Pulmonary artery endothelial cell (primary cell): ENCODE results near the gene WDR17. TPM values are rescaled to one million over a fixed set of nuclear protein-coding genes. Genes with fewer than 3 reads are reported as not detected.
A peak's percentile ranks its signal among the peaks of the same experiment; 100 is the strongest.

Experiments
- DNase-seq: peaks from one replicate; pipeline ENCODE4 v3.0.0-alpha.2; 2011; ENCODE audit warnings: low read depth, low spot score
- total RNA-seq: library from RNA; depleted of rRNA; stranded (reverse); fragments of >200 nt; gene quantifications from 2 replicates; pipeline ENCODE4 v1.2.3, GENCODE V29; 2014

WDR17 gene
- total RNA-seq, 1 donor from 2014 or later: under 0.01 TPM

GRCh38 chr4:176090115-176090514 lies 24.5 kb downstream of the WDR17 start:
- DNase-seq: no peak

GRCh38 chr4:176099314-176099713 lies 33.7 kb downstream of the WDR17 start:
- no peak for DNase-seq

GRCh38 chr4:176102414-176103063 lies 36.9 kb downstream of the WDR17 start:
- no peak for DNase-seq

GRCh38 chr4:176107695-176108094 lies 42.1 kb downstream of the WDR17 start:
- DNase-seq: no peak

GRCh38 chr4:176123710-176124407 lies 58.2 kb downstream of the WDR17 start:
- peak; percentile 0 for DNase-seq

GRCh38 chr4:176125063-176125462 lies 59.4 kb downstream of the WDR17 start:
- no peak for DNase-seq

GRCh38 chr4:176134670-176135069 lies 69.0 kb downstream of the WDR17 start:
- DNase-seq: no peak

GRCh38 chr4:176137631-176138030 lies 72.0 kb downstream of the WDR17 start:
- no peak for DNase-seq

- no peak for DNase-seq
Observed at GRCh38 chr4:176139518-176139917, 73.9 kb downstream of the WDR17 start.

- DNase-seq: no peak
Observed at GRCh38 chr4:176142253-176142652, 76.6 kb downstream of the WDR17 start.

GRCh38 chr4:176149680-176150355 lies 84.2 kb downstream of the WDR17 start:
- no peak for DNase-seq

GRCh38 chr4:176150356-176150682 lies 84.7 kb downstream of the WDR17 start:
- no peak for DNase-seq

GRCh38 chr4:176150704-176151103 lies 85.1 kb downstream of the WDR17 start:
- no peak for DNase-seq

- no peak for DNase-seq
Observed at GRCh38 chr4:176153124-176153523, 87.5 kb downstream of the WDR17 start.

GRCh38 chr4:176156656-176157055 lies 91.0 kb downstream of the WDR17 start:
- no peak for DNase-seq

- no peak for DNase-seq
Observed at GRCh38 chr4:176163041-176163440, 97.4 kb downstream of the WDR17 start.

- DNase-seq: no peak
Observed at GRCh38 chr4:176185051-176185450, 119.4 kb downstream of the WDR17 start.

GRCh38 chr4:176186067-176186466 lies 120.4 kb downstream of the WDR17 start:
- no peak for DNase-seq

- no peak for DNase-seq
Observed at GRCh38 chr4:176186671-176187395, 121.2 kb downstream of the WDR17 start.

GRCh38 chr4:176187624-176188023 lies 122.0 kb downstream of the WDR17 start:
- no peak for DNase-seq

- no peak for DNase-seq
Observed at GRCh38 chr4:176188654-176189053, 123.0 kb downstream of the WDR17 start.
